ENCODE measurements around the gene HERC4.
"Not testable (repeated sequence)": the region's sequence is repeated elsewhere in the genome, so short reads cannot be mapped to it uniquely, and the experiment has no call there.

HERC4 gene

GRCh38 chr10:68043030-68043429 is 32.1 kb downstream of the HERC4 start:
- DNase-seq: no peak

- DNase-seq: no peak
Measured at GRCh38 chr10:68032113-68032512, 43.0 kb downstream of the HERC4 start.

GRCh38 chr10:68027429-68027828 is 47.7 kb downstream of the HERC4 start:
- DNase-seq: no peak

- DNase-seq: no peak
Measured at GRCh38 chr10:68023292-68023691, 51.8 kb downstream of the HERC4 start.

- DNase-seq: not testable (repeated sequence)
Measured at GRCh38 chr10:68022324-68022723, 52.8 kb downstream of the HERC4 start.

- DNase-seq: not testable (repeated sequence)
Measured at GRCh38 chr10:68016519-68016918, 58.6 kb downstream of the HERC4 start.

GRCh38 chr10:68010426-68010940 is 64.6 kb downstream of the HERC4 start:
- DNase-seq: no peak

GRCh38 chr10:68007356-68007755 is 67.7 kb downstream of the HERC4 start:
- DNase-seq: no peak

GRCh38 chr10:68001539-68001938 is 73.5 kb downstream of the HERC4 start:
- DNase-seq: no peak

- no peak for DNase-seq
Measured at GRCh38 chr10:68001000-68001399, 74.1 kb downstream of the HERC4 start.

GRCh38 chr10:67990093-67990492 is 85.0 kb downstream of the HERC4 start:
- no peak for DNase-seq

GRCh38 chr10:67988606-67989005 is 86.5 kb downstream of the HERC4 start:
- no peak for DNase-seq

GRCh38 chr10:67982603-67983002 is 92.5 kb downstream of the HERC4 start:
- DNase-seq: not testable (repeated sequence)

GRCh38 chr10:67978749-67979148 is 96.3 kb downstream of the HERC4 start:
- no peak for DNase-seq

GRCh38 chr10:67977251-67977650 is 97.8 kb downstream of the HERC4 start:
- DNase-seq: no peak

- no peak for DNase-seq
Measured at GRCh38 chr10:67976292-67977245, 98.5 kb downstream of the HERC4 start.

GRCh38 chr10:67975871-67976270 is 99.2 kb downstream of the HERC4 start:
- DNase-seq: no peak

- DNase-seq: no peak
Measured at GRCh38 chr10:67971311-67971710, 103.8 kb downstream of the HERC4 start.

- no peak for DNase-seq
Measured at GRCh38 chr10:67969875-67970274, 105.2 kb downstream of the HERC4 start.

GRCh38 chr10:67966035-67966434 is 109.0 kb downstream of the HERC4 start:
- not testable (repeated sequence) for DNase-seq

- no peak for DNase-seq
Measured at GRCh38 chr10:67965456-67965855, 109.6 kb downstream of the HERC4 start.

- no peak for DNase-seq
Measured at GRCh38 chr10:67959839-67960476, 115.1 kb downstream of the HERC4 start.

GRCh38 chr10:67955614-67956013 is 119.5 kb downstream of the HERC4 start:
- DNase-seq: no peak

- no peak for DNase-seq
Measured at GRCh38 chr10:67943917-67944316, 131.2 kb downstream of the HERC4 start.
